Neural cell (in vitro differentiated cells): Measurements from ENCODE around the gene BIRC6. TPM values are rescaled to one million over a fixed set of nuclear protein-coding genes. Genes with fewer than 3 reads are reported as not detected.

ENCODE experiments used
- H2AFZ ChIP-seq: fragments of 200-600, 300-800 bp; sonication (generic), shearing (Covaris generic); 2 replicates; pipeline ENCODE4 v1.6.0; 2014; ENCODE audit warnings: low read depth, mild to moderate bottlenecking, antibody characterized with exemption, low read length, moderate library complexity
- H3F3A ChIP-seq: fragments of 200-600 bp; shearing (Covaris generic); 2 replicates; pipeline ENCODE4 v1.6.1; 2016; ENCODE audit warnings: mild to moderate bottlenecking, moderate library complexity, mixed read lengths, antibody characterized with exemption, low read length; ENCODE audit not compliant: insufficient read depth, poor library complexity, severe bottlenecking
- H3K27ac ChIP-seq: fragments of 200-600, 300-800 bp; sonication (generic), shearing (Covaris generic); 2 replicates; pipeline ENCODE4 v1.5.1; 2014; ENCODE audit warnings: mild to moderate bottlenecking, low read length, moderate library complexity
- H3K27me3 ChIP-seq: fragments of 300-800, 200-600 bp; sonication (generic), shearing (Covaris generic); 2 replicates; pipeline ENCODE4 v1.6.0; 2014; ENCODE audit warnings: mild to moderate bottlenecking, low read depth, low read length, moderate library complexity; ENCODE audit not compliant: insufficient read depth
- H3K36me3 ChIP-seq: fragments of 300-800, 200-600 bp; sonication (generic), shearing (Covaris generic); 2 replicates; pipeline ENCODE4 v1.5.1; 2014; ENCODE audit warnings: mild to moderate bottlenecking, antibody characterized with exemption, low read length, moderate library complexity; ENCODE audit not compliant: insufficient read depth
- H3K4me2 ChIP-seq: fragments of 300-800, 200-600 bp; sonication (generic), shearing (Covaris generic); 2 replicates; pipeline ENCODE4 v1.6.0; 2014; ENCODE audit warnings: mild to moderate bottlenecking, low read length
- H3K4me3 ChIP-seq: fragments of 300-800, 200-600 bp; sonication (generic), shearing (Covaris generic); 2 replicates; pipeline ENCODE4 v1.5.1; 2014; ENCODE audit warnings: mild to moderate bottlenecking, low read length, moderate library complexity
- H3K79me2 ChIP-seq: fragments of 200-600 bp; shearing (Covaris generic); replicated peaks from 2 replicates; pipeline ENCODE4 v1.6.0; 2014; ENCODE audit warnings: mild to moderate bottlenecking, low read length, moderate library complexity; ENCODE audit not compliant: insufficient read depth
- H3K9ac ChIP-seq: fragments of 300-800, 200-600 bp; sonication (generic), shearing (Covaris generic); 2 replicates; pipeline ENCODE4 v1.6.1; 2016; ENCODE audit warnings: mild to moderate bottlenecking, low read length, mixed read lengths
- H3K9me2 ChIP-seq: fragments of 200-600 bp; shearing (Covaris generic); 2 replicates; pipeline ENCODE4 v1.6.1; 2016; ENCODE audit warnings: mild to moderate bottlenecking, low read length, mixed read lengths; ENCODE audit not compliant: insufficient read depth
- H3K9me3 ChIP-seq: fragments of 200-600, 300-800 bp; sonication (generic), shearing (Covaris generic); 2 replicates; pipeline ENCODE4 v1.6.1; 2016; ENCODE audit warnings: mild to moderate bottlenecking, mixed run types, low read length, moderate library complexity, mixed read lengths
- H4K20me1 ChIP-seq: fragments of 200-600 bp; shearing (Covaris generic); 2 replicates; pipeline ENCODE4 v1.6.1; 2016; ENCODE audit warnings: mild to moderate bottlenecking, mixed run types; ENCODE audit not compliant: insufficient read depth
- EP300 ChIP-seq: fragments of 450-650 bp; conservative IDR thresholded peaks from 2 replicates; pipeline ENCODE4 v1.6.1; 2014; ENCODE audit warnings: antibody characterized with exemption, mild to moderate bottlenecking, moderate library complexity; ENCODE audit not compliant: poor library complexity, severe bottlenecking
- EZH2 ChIP-seq: fragments of 200-600, 300-800 bp; shearing (Covaris generic), sonication (generic); IDR thresholded peaks from 2 replicates; pipeline ENCODE4 v1.6.1; 2014; ENCODE audit warnings: antibody characterized with exemption, low read length, borderline replicate concordance, mild to moderate bottlenecking; ENCODE audit not compliant: insufficient read depth, poor library complexity, severe bottlenecking
- MXI1 ChIP-seq: fragments of 450-650 bp; conservative IDR thresholded peaks from 2 replicates; pipeline ENCODE4 v1.6.1; 2014; ENCODE audit warnings: antibody characterized with exemption, mild to moderate bottlenecking; ENCODE audit not compliant: poor library complexity, severe bottlenecking
- POLR2AphosphoS5 ChIP-seq: IDR thresholded peaks from 2 replicates; pipeline ENCODE4 v1.6.1; 2012
- RAD21 ChIP-seq: fragments of 450-650 bp; conservative IDR thresholded peaks from 2 replicates; pipeline ENCODE4 v1.6.1; 2014; ENCODE audit warnings: antibody characterized with exemption, mild to moderate bottlenecking, moderate library complexity
- SMC3 ChIP-seq: fragments of 450-650 bp; conservative IDR thresholded peaks from 2 replicates; pipeline ENCODE4 v1.6.1; 2014; ENCODE audit warnings: antibody characterized with exemption, mild to moderate bottlenecking, moderate library complexity; ENCODE audit not compliant: poor library complexity
- TAF1 ChIP-seq: IDR thresholded peaks from 2 replicates; pipeline ENCODE4 v1.6.1; 2012; ENCODE audit warnings: low read depth
- polyA plus RNA-seq: library from polyadenylated mRNA; depleted of rRNA; stranded (reverse); fragments of >200 nt; gene quantifications from 2 replicates; pipeline ENCODE4 v1.2.3, GENCODE V29; 2014
- TF ChIP-seq, protein P1 (sequence below): IDR thresholded peaks from 2 replicates; pipeline ENCODE4 v1.6.1; 2012; ENCODE audit warnings: borderline replicate concordance
- TF ChIP-seq, protein P2 (sequence below): fragments of 450-650 bp; IDR thresholded peaks from 2 replicates; pipeline ENCODE4 v1.5.1; 2014; ENCODE audit warnings: antibody characterized with exemption, mild to moderate bottlenecking, moderate library complexity; ENCODE audit not compliant: poor library complexity, severe bottlenecking

BIRC6 gene
- polyA plus RNA-seq, 1 donor from 2014 or later: 109 TPM

DNA sequence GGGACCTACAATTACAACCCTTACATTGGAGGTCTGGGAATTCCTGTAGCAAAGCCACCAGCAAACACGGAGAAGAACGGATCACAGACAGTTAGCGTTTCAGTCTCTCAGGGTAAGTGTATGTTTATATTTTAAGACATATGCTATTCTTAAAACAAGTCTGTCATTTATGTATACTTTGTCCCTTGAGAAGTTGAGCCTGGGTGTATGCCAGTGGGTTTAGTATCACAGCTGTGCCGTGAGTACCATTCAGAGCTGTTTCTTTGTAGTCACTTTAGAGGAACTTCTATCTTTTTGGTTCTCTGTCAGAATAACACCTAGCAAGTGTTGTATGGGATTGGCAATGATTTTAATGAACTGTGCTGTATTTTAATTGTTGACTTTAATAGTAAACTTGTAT is 125.6 kb downstream of the BIRC6 start:
- peaks cover 16% of the 10 kb centered on the region for H3K36me3 ChIP-seq
- no peaks in the 10 kb centered on the region for H4K20me1 ChIP-seq
- H3K4me2 ChIP-seq: no peak overlapping the region
- no peaks in the 10 kb centered on the region for H3F3A ChIP-seq
- H3K27ac ChIP-seq: no peak overlapping the region
- no peak overlapping the region for H3K9ac ChIP-seq
- H2AFZ ChIP-seq: no peak overlapping the region
- H3K4me3 ChIP-seq: no peak overlapping the region
- no peaks in the 10 kb centered on the region for H3K9me3 ChIP-seq
- no peaks in the 10 kb centered on the region for H3K79me2 ChIP-seq
- TF ChIP-seq EZH2 (no peak), POLR2AphosphoS5 (no peak), MXI1 (no peak), SMC3 (no peak), TAF1 (no peak), EP300 (no peak), RAD21 (no peak)
- TF ChIP-seq, protein P1, sequence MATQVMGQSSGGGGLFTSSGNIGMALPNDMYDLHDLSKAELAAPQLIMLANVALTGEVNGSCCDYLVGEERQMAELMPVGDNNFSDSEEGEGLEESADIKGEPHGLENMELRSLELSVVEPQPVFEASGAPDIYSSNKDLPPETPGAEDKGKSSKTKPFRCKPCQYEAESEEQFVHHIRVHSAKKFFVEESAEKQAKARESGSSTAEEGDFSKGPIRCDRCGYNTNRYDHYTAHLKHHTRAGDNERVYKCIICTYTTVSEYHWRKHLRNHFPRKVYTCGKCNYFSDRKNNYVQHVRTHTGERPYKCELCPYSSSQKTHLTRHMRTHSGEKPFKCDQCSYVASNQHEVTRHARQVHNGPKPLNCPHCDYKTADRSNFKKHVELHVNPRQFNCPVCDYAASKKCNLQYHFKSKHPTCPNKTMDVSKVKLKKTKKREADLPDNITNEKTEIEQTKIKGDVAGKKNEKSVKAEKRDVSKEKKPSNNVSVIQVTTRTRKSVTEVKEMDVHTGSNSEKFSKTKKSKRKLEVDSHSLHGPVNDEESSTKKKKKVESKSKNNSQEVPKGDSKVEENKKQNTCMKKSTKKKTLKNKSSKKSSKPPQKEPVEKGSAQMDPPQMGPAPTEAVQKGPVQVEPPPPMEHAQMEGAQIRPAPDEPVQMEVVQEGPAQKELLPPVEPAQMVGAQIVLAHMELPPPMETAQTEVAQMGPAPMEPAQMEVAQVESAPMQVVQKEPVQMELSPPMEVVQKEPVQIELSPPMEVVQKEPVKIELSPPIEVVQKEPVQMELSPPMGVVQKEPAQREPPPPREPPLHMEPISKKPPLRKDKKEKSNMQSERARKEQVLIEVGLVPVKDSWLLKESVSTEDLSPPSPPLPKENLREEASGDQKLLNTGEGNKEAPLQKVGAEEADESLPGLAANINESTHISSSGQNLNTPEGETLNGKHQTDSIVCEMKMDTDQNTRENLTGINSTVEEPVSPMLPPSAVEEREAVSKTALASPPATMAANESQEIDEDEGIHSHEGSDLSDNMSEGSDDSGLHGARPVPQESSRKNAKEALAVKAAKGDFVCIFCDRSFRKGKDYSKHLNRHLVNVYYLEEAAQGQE: no peak
- TF ChIP-seq, protein P2, sequence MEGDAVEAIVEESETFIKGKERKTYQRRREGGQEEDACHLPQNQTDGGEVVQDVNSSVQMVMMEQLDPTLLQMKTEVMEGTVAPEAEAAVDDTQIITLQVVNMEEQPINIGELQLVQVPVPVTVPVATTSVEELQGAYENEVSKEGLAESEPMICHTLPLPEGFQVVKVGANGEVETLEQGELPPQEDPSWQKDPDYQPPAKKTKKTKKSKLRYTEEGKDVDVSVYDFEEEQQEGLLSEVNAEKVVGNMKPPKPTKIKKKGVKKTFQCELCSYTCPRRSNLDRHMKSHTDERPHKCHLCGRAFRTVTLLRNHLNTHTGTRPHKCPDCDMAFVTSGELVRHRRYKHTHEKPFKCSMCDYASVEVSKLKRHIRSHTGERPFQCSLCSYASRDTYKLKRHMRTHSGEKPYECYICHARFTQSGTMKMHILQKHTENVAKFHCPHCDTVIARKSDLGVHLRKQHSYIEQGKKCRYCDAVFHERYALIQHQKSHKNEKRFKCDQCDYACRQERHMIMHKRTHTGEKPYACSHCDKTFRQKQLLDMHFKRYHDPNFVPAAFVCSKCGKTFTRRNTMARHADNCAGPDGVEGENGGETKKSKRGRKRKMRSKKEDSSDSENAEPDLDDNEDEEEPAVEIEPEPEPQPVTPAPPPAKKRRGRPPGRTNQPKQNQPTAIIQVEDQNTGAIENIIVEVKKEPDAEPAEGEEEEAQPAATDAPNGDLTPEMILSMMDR: no peak
- no peaks in the 10 kb centered on the region for H3K9me2 ChIP-seq
- H3K27me3 ChIP-seq: no peaks in the 10 kb centered on the region

DNA sequence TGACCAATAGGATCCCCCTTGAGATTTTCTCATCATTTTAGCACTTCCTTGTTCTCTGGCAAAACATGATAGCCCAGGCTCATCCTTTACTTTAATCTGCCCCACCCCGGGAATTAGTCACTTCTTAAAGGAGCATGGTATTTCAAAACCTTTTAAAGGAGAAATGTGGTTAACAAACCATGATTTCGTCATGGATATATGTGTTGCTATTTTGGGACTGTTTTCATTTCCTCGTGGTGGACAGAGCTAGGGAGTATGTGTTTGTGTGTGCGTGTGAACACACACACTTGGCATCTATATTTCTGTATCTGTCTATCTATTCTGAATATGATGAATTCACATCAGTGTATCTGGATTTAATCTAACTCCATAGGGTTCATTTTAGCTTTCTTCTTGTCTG is 128.1 kb downstream of the BIRC6 start:
- Histone ChIP-seq H3K9me2 (no peaks in the 10 kb centered on the region), H2AFZ (no peak overlapping the region), H3K27ac (no peak overlapping the region), H3K79me2 (no peaks in the 10 kb centered on the region), H3K27me3 (no peaks in the 10 kb centered on the region), H3K9ac (no peak overlapping the region), H3K4me2 (no peak overlapping the region), H3K36me3 (peaks cover 16% of the 10 kb centered on the region), H3F3A (no peaks in the 10 kb centered on the region), H3K4me3 (no peak overlapping the region), H3K9me3 (no peaks in the 10 kb centered on the region), H4K20me1 (no peaks in the 10 kb centered on the region)
- TF ChIP-seq POLR2AphosphoS5: no peak

DNA sequence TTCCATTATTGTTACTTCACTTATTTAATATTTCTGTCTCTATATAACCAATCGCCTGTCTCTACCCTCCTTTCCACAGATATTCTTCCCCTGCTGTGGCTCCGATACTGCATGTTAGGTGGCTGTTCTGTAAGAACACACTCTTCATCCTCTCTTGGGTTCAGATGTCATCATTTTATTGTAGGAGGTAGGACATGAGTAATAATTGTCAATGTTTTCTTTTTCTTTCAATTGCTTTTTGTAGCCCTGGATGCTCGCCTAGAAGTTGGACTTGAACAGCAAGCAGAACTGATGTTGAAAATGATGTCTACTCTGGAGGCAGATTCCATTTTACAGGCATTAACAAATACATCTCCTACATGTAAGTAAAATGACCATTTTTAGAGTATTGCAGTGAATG is 128.6 kb downstream of the BIRC6 start:
- peaks cover 13% of the 10 kb centered on the region for H3K36me3 ChIP-seq
- no peak overlapping the region for H3K4me2 ChIP-seq
- no peaks in the 10 kb centered on the region for H3K9me2 ChIP-seq

More for the DNA sequence above, 128.6 kb downstream of the BIRC6 start:
- Histone ChIP-seq H4K20me1 (no peaks in the 10 kb centered on the region), H3K27me3 (no peaks in the 10 kb centered on the region), H3K9ac (no peak overlapping the region), H3F3A (no peaks in the 10 kb centered on the region), H3K4me3 (no peak overlapping the region), H3K9me3 (no peaks in the 10 kb centered on the region), H3K27ac (no peak overlapping the region), H3K79me2 (no peaks in the 10 kb centered on the region), H2AFZ (no peak overlapping the region)
- TF ChIP-seq, protein P1: no peak
- no peak for TF ChIP-seq EZH2
- no peak for TF ChIP-seq MXI1
- TF ChIP-seq TAF1: no peak
- TF ChIP-seq RAD21: no peak
- TF ChIP-seq, protein P2: no peak
- TF ChIP-seq POLR2AphosphoS5: no peak
- TF ChIP-seq SMC3: no peak
- no peak for TF ChIP-seq EP300
